Immature natural killer cell (primary cell): ENCODE measurements around the gene MSS51. TPM values are rescaled to one million over a fixed set of nuclear protein-coding genes. Genes with fewer than 3 reads are reported as not detected.

Source experiments
- DNase-seq, 3 donors: peaks; one replicate each; pipeline ENCODE4 v3.0.0; 2022; ENCODE audit warnings: mixed read lengths in 1 of 3
- H3K27ac Mint-ChIP-seq, 6 donors: one replicate each; pipeline ENCODE4 v1.8.0; 2020; ENCODE audit warnings: mixed read lengths in 6 of 6, mild to moderate bottlenecking in 5 of 6, inconsistent platforms in 4 of 6, moderate library complexity in 3 of 6
- H3K27me3 Mint-ChIP-seq, 3 donors: one replicate each; pipeline ENCODE4 v1.8.0; 2020 to 2021; ENCODE audit warnings: low read depth in 3 of 3, mild to moderate bottlenecking in 3 of 3, mixed read lengths in 3 of 3, moderate library complexity in 3 of 3, inconsistent platforms in 1 of 3
- H3K36me3 Mint-ChIP-seq, 3 donors: one replicate each; pipeline ENCODE4 v1.8.0; 2020; ENCODE audit warnings: mixed read lengths in 3 of 3, inconsistent platforms in 2 of 3, mild to moderate bottlenecking in 2 of 3
- H3K4me1 Mint-ChIP-seq, 2 donors: one replicate each; pipeline ENCODE4 v1.8.0; 2020; ENCODE audit warnings: inconsistent platforms in 2 of 2, mild to moderate bottlenecking in 2 of 2, mixed read lengths in 2 of 2, moderate library complexity in 1 of 2
- H3K4me3 Mint-ChIP-seq, 5 donors: one replicate each; pipeline ENCODE4 v1.8.0; 2020; ENCODE audit warnings: mild to moderate bottlenecking in 5 of 5, mixed read lengths in 5 of 5, inconsistent platforms in 3 of 5, moderate library complexity in 3 of 5
- H3K9me3 Mint-ChIP-seq, 6 donors: one replicate each; pipeline ENCODE4 v1.8.0; 2020; ENCODE audit warnings: mild to moderate bottlenecking in 6 of 6, mixed read lengths in 6 of 6, inconsistent platforms in 4 of 6, moderate library complexity in 3 of 6
- polyA plus RNA-seq, 3 donors: library from polyadenylated mRNA; unstranded; fragments of 300-500 nt; fragmentation: Illumina TruSeq; gene quantifications; one replicate each; pipeline ENCODE4 v1.2.3, GENCODE V29; 2021

Gene MSS51
- polyA plus RNA-seq, 3 donors from 2014 or later = 0.16 to 0.38 TPM; not detected in 1

DNA sequence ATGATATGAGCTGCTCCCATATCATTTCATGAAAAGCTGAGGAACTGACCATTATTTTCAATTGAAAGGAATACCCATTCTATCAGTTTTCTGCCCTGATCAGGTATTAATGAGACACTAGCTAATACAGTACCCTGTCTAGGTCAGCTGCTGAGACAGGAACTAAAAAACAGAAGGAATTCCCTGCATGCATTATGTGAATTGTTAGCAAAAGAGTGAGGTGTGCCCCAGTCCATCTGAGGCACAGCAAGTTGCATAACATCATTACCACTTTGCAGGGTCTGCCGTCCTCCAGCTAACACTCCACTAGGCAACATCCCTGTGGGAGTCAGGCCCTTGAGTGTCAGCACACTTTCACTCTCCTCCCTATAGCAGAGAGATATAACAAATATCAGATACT lies 11.1 kb upstream of the MSS51 start:
- Mint-ChIP-seq H3K36me3 (peaks cover 8 to 33% (median 19%) of the 10 kb centered on the region in 3 donors), H3K4me3 (no peak overlapping the region), H3K9me3 (no peaks in the 10 kb centered on the region), H3K27ac (no peak overlapping the region), H3K27me3 (no peaks in the 10 kb centered on the region), H3K4me1 (peaks cover 0 to 9% of the 10 kb centered on the region in 2 donors)
- DNase-seq = no peak

DNA sequence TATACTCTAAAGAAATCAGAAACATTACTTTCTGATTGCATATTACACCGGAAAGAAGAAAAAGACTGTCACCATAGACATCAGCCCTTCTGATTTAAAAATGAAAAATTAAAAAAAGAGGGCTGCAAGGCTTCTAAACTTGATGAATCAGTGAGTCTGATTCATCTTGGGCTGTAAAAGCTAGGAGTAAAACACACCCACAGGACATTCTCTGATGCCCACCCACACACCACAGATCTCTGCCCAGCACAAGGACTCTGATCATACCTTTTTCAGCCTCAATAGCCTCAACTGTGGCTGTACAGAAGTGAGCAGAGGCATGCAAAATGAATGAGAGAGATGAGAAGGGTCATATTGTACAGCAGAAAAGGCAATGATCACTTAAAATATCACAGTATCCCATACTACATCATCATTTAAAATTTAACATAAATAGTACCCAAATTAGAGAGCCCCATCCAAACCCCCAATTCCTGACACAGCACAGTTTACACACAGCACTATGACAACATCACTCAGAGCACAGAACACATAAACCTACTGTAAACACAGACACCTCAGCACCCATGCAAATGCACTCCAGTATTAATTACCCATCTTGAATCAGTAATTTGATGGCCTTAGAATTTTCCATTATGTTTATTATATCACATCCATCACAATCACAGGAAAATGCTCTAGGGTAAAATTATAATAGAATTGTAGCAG lies 6.4 kb upstream of the MSS51 start:
- no peak for DNase-seq
- Mint-ChIP-seq H3K36me3 (peaks cover 0 to 36% (median 13%) of the 10 kb centered on the region in 3 donors), H3K27ac (peak overlapping the region in 3 of 6 donors; percentile 9 to 45 (median 43)), H3K9me3 (no peaks in the 10 kb centered on the region), H3K4me1 (peaks cover 0 to 13% of the 10 kb centered on the region in 2 donors), H3K27me3 (no peaks in the 10 kb centered on the region), H3K4me3 (no peak overlapping the region)

GRCh38 chr10:73439055-73439454 lies 5.7 kb upstream of the MSS51 start:
- Mint-ChIP-seq H3K27me3 (no peaks in the 10 kb centered on the region), H3K4me1 (peaks cover 0 to 13% of the 10 kb centered on the region in 2 donors), H3K36me3 (peaks cover 0 to 32% (median 9%) of the 10 kb centered on the region in 3 donors), H3K27ac (peak overlapping the region in 2 of 6 donors; percentile 11 to 43), H3K4me3 (no peak overlapping the region), H3K9me3 (no peaks in the 10 kb centered on the region)
- DNase-seq = no peak

- Mint-ChIP-seq H3K4me3 (no peak overlapping the region), H3K27ac (peak overlapping the region in 5 of 6 donors; percentile 15 to 70 (median 19)), H3K36me3 (peaks cover 6 to 21% (median 14%) of the 10 kb centered on the region in 3 donors), H3K4me1 (peaks cover 6 to 18% of the 10 kb centered on the region in 2 donors), H3K9me3 (no peaks in the 10 kb centered on the region), H3K27me3 (no peaks in the 10 kb centered on the region)
- no peak for DNase-seq
Observed at GRCh38 chr10:73432646-73433537, 469 bp downstream of the MSS51 start.

GRCh38 chr10:73426318-73426717 lies 7.0 kb downstream of the MSS51 start:
- H3K27ac Mint-ChIP-seq = no peak overlapping the region

DNA sequence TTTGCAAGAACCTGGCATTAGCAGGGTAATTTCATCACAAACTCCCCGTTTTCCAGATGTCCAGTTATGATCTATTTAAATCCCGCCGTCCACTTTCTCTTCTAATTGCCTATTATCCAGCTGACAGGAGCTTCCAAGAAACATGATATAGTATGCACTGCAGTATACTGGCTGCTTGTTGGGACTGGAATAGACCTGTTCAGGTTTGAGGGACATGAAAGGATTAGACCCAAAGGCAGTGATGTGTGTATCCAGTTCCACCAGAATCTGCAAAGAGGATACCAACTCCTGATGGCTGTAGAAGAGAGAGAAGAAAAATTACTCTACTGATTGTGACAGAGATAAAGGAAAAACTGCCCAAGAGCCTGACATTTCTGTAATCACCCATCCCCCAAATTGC lies 8.9 kb downstream of the MSS51 start:
- peaks cover 32 to 46% (median 35%) of the 10 kb centered on the region in 3 donors for H3K36me3 Mint-ChIP-seq
- peaks cover 0 to 1% (median 0%) of the 10 kb centered on the region in 3 donors for H3K27me3 Mint-ChIP-seq

More at GRCh38 chr10:73426318-73426717, 7.0 kb downstream of the MSS51 start:
- H3K4me1 Mint-ChIP-seq = no peaks in the 10 kb centered on the region
- peaks cover 0 to 1% (median 0%) of the 10 kb centered on the region in 3 donors for H3K27me3 Mint-ChIP-seq
- no peak overlapping the region for H3K4me3 Mint-ChIP-seq
- peaks cover 32 to 49% (median 46%) of the 10 kb centered on the region in 3 donors for H3K36me3 Mint-ChIP-seq
- H3K9me3 Mint-ChIP-seq = no peaks in the 10 kb centered on the region
- DNase-seq = no peak

GRCh38 chr10:73423309-73423708 lies 10.1 kb downstream of the MSS51 start:
- Mint-ChIP-seq H3K4me1 (no peaks in the 10 kb centered on the region), H3K36me3 (peaks cover 32 to 46% (median 35%) of the 10 kb centered on the region in 3 donors), H3K9me3 (no peaks in the 10 kb centered on the region), H3K27ac (peak overlapping the region in 1 of 6 donors; percentile 60), H3K27me3 (peaks cover 0 to 2% (median 1%) of the 10 kb centered on the region in 3 donors), H3K4me3 (no peak overlapping the region)
- DNase-seq = no peak

More for the DNA sequence above, 8.9 kb downstream of the MSS51 start:
- Mint-ChIP-seq H3K4me1 (no peaks in the 10 kb centered on the region), H3K27ac (peak overlapping the region in 1 of 6 donors; percentile 3), H3K9me3 (no peaks in the 10 kb centered on the region), H3K4me3 (no peak overlapping the region)
- no peak for DNase-seq

GRCh38 chr10:73416571-73416970 lies 16.8 kb downstream of the MSS51 start:
- Mint-ChIP-seq H3K27me3 (peaks cover 0 to 6% (median 2%) of the 10 kb centered on the region in 3 donors), H3K4me3 (no peak overlapping the region), H3K27ac (no peak overlapping the region), H3K9me3 (no peaks in the 10 kb centered on the region), H3K4me1 (peaks cover 22 to 33% of the 10 kb centered on the region in 2 donors), H3K36me3 (no peaks in the 10 kb centered on the region)
- no peak for DNase-seq

- H3K4me1 Mint-ChIP-seq = peaks cover 30 to 52% of the 10 kb centered on the region in 2 donors
- peaks cover 0 to 6% (median 2%) of the 10 kb centered on the region in 3 donors for H3K27me3 Mint-ChIP-seq
- peak overlapping the region; percentile 60 to 90 (median 80) for H3K27ac Mint-ChIP-seq
- H3K9me3 Mint-ChIP-seq = no peaks in the 10 kb centered on the region
- no peak for DNase-seq
- peaks cover 0 to 3% (median 0%) of the 10 kb centered on the region in 3 donors for H3K36me3 Mint-ChIP-seq
- peak overlapping the region; percentile 87 to 92 (median 90) for H3K4me3 Mint-ChIP-seq
Observed at GRCh38 chr10:73414230-73414945, 19.0 kb downstream of the MSS51 start.

GRCh38 chr10:73413528-73414229 lies 19.7 kb downstream of the MSS51 start, which contains the start of gene ANXA7:
Gene ANXA7 (minus strand): TSS chr10:73414058. CDS start chr10:73400856, 13,202 bp downstream.
- peak within 1 kb of the TSS; percentile 90 to 92 (median 90) for H3K4me3 Mint-ChIP-seq
- DNase-seq = peak; percentile 85 to 87 (median 85)
- H3K9me3 Mint-ChIP-seq = no peaks in the 10 kb centered on the region
- peaks cover 0 to 6% (median 2%) of the 10 kb centered on the region in 3 donors for H3K27me3 Mint-ChIP-seq
- H3K4me1 Mint-ChIP-seq = peaks cover 36 to 59% of the 10 kb centered on the region in 2 donors
- H3K36me3 Mint-ChIP-seq = peaks cover 0 to 3% (median 0%) of the 10 kb centered on the region in 3 donors
- H3K27ac Mint-ChIP-seq = peak within 1 kb of the TSS; percentile 81 to 97 (median 94)

DNA sequence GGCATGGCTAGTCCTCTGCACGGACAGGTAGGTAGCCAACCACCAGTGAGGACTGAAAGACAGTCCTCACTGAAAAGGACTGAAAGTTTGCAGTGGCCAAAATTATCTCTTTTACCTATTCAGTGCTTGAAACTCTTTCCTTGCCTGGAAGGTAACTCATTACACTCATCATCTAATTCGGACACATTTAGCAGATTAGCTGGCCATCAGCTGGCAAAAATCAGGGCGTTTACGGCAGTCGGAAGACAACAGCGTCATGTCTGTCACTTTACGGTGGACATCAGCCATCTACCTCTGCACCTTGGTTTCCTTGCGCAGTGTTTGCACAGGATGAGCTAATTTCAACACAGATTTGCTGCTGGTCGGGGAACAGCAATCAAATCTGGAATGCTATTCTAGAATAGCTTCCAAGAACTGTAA lies 20.2 kb downstream of the MSS51 start:
- peaks cover 0 to 6% (median 0%) of the 10 kb centered on the region in 3 donors for H3K27me3 Mint-ChIP-seq
- H3K4me1 Mint-ChIP-seq = peaks cover 37 to 64% of the 10 kb centered on the region in 2 donors
- H3K36me3 Mint-ChIP-seq = peaks cover 0 to 3% (median 0%) of the 10 kb centered on the region in 3 donors
- H3K4me3 Mint-ChIP-seq = peak overlapping the region; percentile 90 to 92 (median 90)
- H3K9me3 Mint-ChIP-seq = no peaks in the 10 kb centered on the region
- H3K27ac Mint-ChIP-seq = peak overlapping the region; percentile 81 to 97 (median 94)
- DNase-seq = peak; percentile 49 to 56 (median 53)

GRCh38 chr10:73410897-73411296 lies 22.5 kb downstream of the MSS51 start:
- H3K4me1 Mint-ChIP-seq = peaks cover 37 to 71% of the 10 kb centered on the region in 2 donors
- H3K9me3 Mint-ChIP-seq = no peaks in the 10 kb centered on the region
- H3K27ac Mint-ChIP-seq = peak overlapping the region in 1 of 6 donors; percentile 10
- peaks cover 0 to 6% (median 0%) of the 10 kb centered on the region in 3 donors for H3K27me3 Mint-ChIP-seq
- no peak for DNase-seq
- peak overlapping the region in 1 of 5 donors; percentile 10 for H3K4me3 Mint-ChIP-seq
- peaks cover 0 to 11% (median 3%) of the 10 kb centered on the region in 3 donors for H3K36me3 Mint-ChIP-seq
